Measurements from ENCODE around the gene PAXX. TPM values are rescaled to one million over a fixed set of nuclear protein-coding genes. Genes with fewer than 3 reads are reported as not detected.

Gene PAXX
- total and polyA plus RNA-seq, 9 of the 15 experiments (the other 6 are each of a cell fraction or from before 2014, with no cell fraction given) = 1.2 to 175 (median 38.5) TPM

DNA sequence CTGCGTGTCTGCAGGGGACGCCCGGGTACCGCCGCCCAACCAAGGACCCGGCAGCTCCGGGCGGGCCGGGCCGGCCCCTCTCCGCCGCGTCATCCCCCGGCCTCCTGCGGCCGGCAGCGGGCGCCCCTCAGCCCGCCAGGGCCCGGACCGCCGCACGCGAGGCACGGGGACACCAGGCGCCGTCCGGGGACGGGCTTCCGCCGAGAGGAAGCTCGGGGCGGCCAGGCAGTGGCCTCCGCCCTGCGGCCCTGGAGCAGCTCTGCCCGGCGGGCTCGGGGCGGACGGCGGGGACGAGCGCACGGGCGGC lies 48.1 kb upstream of the PAXX start (continued):
- TF ChIP-seq NR2F6 (CRISPR knock-in tag; IDR thresholded peaks at IDR 0.05) (no peak), ZC3H8 (IDR thresholded peaks at IDR 0.05) (no peak), ERF (CRISPR knock-in tag; IDR thresholded peaks at IDR 0.05) (peak; percentile 46; the same call in 1 of the 2 replicates), BHLHE40 (IDR thresholded peaks at IDR 0.05; ENCODE audit: low read length) (peak; percentile 77; the same call in 1 of the 2 replicates), TEAD2 (tag; IDR thresholded peaks at IDR 0.05) (no peak)
- TF ChIP-seq, protein P1, sequence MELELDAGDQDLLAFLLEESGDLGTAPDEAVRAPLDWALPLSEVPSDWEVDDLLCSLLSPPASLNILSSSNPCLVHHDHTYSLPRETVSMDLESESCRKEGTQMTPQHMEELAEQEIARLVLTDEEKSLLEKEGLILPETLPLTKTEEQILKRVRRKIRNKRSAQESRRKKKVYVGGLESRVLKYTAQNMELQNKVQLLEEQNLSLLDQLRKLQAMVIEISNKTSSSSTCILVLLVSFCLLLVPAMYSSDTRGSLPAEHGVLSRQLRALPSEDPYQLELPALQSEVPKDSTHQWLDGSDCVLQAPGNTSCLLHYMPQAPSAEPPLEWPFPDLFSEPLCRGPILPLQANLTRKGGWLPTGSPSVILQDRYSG (tag; conservative IDR thresholded peaks at IDR 0.05; ENCODE audit: low read depth) = no peak
- TF ChIP-seq, protein P2, sequence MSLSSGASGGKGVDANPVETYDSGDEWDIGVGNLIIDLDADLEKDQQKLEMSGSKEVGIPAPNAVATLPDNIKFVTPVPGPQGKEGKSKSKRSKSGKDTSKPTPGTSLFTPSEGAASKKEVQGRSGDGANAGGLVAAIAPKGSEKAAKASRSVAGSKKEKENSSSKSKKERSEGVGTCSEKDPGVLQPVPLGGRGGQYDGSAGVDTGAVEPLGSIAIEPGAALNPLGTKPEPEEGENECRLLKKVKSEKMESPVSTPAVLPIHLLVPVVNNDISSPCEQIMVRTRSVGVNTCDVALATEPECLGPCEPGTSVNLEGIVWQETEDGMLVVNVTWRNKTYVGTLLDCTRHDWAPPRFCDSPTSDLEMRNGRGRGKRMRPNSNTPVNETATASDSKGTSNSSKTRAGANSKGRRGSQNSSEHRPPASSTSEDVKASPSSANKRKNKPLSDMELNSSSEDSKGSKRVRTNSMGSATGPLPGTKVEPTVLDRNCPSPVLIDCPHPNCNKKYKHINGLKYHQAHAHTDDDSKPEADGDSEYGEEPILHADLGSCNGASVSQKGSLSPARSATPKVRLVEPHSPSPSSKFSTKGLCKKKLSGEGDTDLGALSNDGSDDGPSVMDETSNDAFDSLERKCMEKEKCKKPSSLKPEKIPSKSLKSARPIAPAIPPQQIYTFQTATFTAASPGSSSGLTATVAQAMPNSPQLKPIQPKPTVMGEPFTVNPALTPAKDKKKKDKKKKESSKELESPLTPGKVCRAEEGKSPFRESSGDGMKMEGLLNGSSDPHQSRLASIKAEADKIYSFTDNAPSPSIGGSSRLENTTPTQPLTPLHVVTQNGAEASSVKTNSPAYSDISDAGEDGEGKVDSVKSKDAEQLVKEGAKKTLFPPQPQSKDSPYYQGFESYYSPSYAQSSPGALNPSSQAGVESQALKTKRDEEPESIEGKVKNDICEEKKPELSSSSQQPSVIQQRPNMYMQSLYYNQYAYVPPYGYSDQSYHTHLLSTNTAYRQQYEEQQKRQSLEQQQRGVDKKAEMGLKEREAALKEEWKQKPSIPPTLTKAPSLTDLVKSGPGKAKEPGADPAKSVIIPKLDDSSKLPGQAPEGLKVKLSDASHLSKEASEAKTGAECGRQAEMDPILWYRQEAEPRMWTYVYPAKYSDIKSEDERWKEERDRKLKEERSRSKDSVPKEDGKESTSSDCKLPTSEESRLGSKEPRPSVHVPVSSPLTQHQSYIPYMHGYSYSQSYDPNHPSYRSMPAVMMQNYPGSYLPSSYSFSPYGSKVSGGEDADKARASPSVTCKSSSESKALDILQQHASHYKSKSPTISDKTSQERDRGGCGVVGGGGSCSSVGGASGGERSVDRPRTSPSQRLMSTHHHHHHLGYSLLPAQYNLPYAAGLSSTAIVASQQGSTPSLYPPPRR (CRISPR knock-in tag; IDR thresholded peaks at IDR 0.05; ENCODE audit: borderline replicate concordance) = 0 out of 2 replicates have a peak, but pooled peaks have one; percentile 11
- TF ChIP-seq, protein P3, sequence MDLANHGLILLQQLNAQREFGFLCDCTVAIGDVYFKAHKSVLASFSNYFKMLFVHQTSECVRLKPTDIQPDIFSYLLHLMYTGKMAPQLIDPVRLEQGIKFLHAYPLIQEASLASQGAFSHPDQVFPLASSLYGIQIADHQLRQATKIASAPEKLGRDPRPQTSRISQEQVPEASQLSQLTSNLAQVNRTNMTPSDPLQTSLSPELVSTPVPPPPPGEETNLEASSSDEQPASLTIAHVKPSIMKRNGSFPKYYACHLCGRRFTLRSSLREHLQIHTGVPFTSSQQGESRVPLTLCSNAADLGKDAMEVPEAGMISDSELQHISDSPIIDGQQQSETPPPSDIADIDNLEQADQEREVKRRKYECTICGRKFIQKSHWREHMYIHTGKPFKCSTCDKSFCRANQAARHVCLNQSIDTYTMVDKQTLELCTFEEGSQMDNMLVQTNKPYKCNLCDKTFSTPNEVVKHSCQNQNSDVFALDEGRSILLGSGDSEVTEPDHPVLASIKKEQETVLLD (IDR thresholded peaks at IDR 0.05) = no peak
- TF ChIP-seq, protein P4, sequence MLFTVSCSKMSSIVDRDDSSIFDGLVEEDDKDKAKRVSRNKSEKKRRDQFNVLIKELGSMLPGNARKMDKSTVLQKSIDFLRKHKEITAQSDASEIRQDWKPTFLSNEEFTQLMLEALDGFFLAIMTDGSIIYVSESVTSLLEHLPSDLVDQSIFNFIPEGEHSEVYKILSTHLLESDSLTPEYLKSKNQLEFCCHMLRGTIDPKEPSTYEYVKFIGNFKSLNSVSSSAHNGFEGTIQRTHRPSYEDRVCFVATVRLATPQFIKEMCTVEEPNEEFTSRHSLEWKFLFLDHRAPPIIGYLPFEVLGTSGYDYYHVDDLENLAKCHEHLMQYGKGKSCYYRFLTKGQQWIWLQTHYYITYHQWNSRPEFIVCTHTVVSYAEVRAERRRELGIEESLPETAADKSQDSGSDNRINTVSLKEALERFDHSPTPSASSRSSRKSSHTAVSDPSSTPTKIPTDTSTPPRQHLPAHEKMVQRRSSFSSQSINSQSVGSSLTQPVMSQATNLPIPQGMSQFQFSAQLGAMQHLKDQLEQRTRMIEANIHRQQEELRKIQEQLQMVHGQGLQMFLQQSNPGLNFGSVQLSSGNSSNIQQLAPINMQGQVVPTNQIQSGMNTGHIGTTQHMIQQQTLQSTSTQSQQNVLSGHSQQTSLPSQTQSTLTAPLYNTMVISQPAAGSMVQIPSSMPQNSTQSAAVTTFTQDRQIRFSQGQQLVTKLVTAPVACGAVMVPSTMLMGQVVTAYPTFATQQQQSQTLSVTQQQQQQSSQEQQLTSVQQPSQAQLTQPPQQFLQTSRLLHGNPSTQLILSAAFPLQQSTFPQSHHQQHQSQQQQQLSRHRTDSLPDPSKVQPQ (CRISPR knock-in tag; IDR thresholded peaks at IDR 0.05; ENCODE audit: borderline replicate concordance) = no peak
- TF ChIP-seq, protein P5, sequence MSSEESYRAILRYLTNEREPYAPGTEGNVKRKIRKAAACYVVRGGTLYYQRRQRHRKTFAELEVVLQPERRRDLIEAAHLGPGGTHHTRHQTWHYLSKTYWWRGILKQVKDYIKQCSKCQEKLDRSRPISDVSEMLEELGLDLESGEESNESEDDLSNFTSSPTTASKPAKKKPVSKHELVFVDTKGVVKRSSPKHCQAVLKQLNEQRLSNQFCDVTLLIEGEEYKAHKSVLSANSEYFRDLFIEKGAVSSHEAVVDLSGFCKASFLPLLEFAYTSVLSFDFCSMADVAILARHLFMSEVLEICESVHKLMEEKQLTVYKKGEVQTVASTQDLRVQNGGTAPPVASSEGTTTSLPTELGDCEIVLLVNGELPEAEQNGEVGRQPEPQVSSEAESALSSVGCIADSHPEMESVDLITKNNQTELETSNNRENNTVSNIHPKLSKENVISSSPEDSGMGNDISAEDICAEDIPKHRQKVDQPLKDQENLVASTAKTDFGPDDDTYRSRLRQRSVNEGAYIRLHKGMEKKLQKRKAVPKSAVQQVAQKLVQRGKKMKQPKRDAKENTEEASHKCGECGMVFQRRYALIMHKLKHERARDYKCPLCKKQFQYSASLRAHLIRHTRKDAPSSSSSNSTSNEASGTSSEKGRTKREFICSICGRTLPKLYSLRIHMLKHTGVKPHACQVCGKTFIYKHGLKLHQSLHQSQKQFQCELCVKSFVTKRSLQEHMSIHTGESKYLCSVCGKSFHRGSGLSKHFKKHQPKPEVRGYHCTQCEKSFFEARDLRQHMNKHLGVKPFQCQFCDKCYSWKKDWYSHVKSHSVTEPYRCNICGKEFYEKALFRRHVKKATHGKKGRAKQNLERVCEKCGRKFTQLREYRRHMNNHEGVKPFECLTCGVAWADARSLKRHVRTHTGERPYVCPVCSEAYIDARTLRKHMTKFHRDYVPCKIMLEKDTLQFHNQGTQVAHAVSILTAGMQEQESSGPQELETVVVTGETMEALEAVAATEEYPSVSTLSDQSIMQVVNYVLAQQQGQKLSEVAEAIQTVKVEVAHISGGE (CRISPR knock-in tag; IDR thresholded peaks at IDR 0.05) = peak in 2 of 3 experiments; percentile 85 to 93; a peak in 5 of 6 replicates

Data from K562 (cell line).